Measurements from ENCODE around the gene HDAC7. TPM values are rescaled to one million over a fixed set of nuclear protein-coding genes. Genes with fewer than 3 reads are reported as not detected.

Gene HDAC7
- total and polyA plus RNA-seq, 2 of the 13 experiments (the other 11 are each of a cell fraction or from before 2014, with no cell fraction given) = 4.6 to 10.8 TPM

DNA sequence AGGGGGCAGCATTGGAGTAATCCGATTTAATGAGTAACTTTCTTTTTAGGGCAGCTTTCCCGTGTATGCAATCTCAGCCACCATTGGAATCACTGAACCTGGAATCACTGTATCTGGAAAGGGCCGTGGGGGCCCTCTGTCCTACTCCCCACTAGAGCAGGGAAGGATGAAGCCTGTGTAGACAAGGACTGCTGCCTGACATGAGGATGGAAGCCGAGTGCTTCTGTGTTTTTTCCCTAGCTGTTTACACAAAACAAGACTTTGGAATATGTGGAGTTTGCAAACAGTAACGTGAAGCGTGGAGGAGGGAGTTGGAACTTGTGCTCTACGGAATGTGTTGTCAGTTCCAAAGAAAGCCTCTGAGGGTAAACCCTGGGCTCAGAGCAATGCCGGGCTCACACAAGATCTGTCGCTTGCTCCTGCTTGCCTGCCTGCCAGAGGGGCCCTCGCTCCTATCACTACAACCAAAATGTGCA lies 32.4 kb upstream of the HDAC7 start (continued):
- TF ChIP-seq, protein P1, sequence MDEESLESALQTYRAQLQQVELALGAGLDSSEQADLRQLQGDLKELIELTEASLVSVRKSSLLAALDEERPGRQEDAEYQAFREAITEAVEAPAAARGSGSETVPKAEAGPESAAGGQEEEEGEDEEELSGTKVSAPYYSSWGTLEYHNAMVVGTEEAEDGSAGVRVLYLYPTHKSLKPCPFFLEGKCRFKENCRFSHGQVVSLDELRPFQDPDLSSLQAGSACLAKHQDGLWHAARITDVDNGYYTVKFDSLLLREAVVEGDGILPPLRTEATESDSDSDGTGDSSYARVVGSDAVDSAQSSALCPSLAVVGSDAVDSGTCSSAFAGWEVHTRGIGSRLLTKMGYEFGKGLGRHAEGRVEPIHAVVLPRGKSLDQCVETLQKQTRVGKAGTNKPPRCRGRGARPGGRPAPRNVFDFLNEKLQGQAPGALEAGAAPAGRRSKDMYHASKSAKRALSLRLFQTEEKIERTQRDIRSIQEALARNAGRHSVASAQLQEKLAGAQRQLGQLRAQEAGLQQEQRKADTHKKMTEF (CRISPR knock-in tag; IDR thresholded peaks at IDR 0.05) = peak; percentile 52; the same call in 1 of the 2 replicates
- TF ChIP-seq ZNF501 (CRISPR knock-in tag; IDR thresholded peaks at IDR 0.05) (peak; percentile 59; the same call in 1 of the 2 replicates), TOPORS (CRISPR knock-in tag; IDR thresholded peaks at IDR 0.05) (no peak), PPARG (CRISPR knock-in tag; conservative IDR thresholded peaks at IDR 0.05) (no peak), ZNF776 (CRISPR knock-in tag; IDR thresholded peaks at IDR 0.05) (no peak), NR3C1 (CRISPR knock-in tag; IDR thresholded peaks at IDR 0.05) (no peak), ZBTB20 (CRISPR knock-in tag; IDR thresholded peaks at IDR 0.05; ENCODE audit: borderline replicate concordance, low read depth) (no peak), RARA (CRISPR knock-in tag; IDR thresholded peaks at IDR 0.05) (peak; percentile 27; the same call in 1 of the 2 replicates), IRF2 (CRISPR knock-in tag; IDR thresholded peaks at IDR 0.05) (peak; percentile 47; the same call in 1 of the 2 replicates), GFI1 (CRISPR knock-in tag; IDR thresholded peaks at IDR 0.05; ENCODE audit: borderline replicate concordance) (no peak), NCOA1 (CRISPR knock-in tag; IDR thresholded peaks at IDR 0.05) (no peak), YEATS2 (CRISPR knock-in tag; IDR thresholded peaks at IDR 0.05; ENCODE audit: borderline replicate concordance) (no peak), ZNF652 (CRISPR knock-in tag; IDR thresholded peaks at IDR 0.05; ENCODE audit: borderline replicate concordance, low read depth) (no peak; the same call in 1 of the 2 replicates), ZNF326 (CRISPR knock-in tag; IDR thresholded peaks at IDR 0.05; ENCODE audit: borderline replicate concordance) (no peak), NCOA2 (CRISPR knock-in tag; IDR thresholded peaks at IDR 0.05) (peak; percentile 40; the same call in 1 of the 2 replicates), ZNF616 (CRISPR knock-in tag; IDR thresholded peaks at IDR 0.05; ENCODE audit: low read depth) (no peak), AKAP8 (CRISPR knock-in tag; IDR thresholded peaks at IDR 0.05) (no peak), ZNF292 (CRISPR knock-in tag; IDR thresholded peaks at IDR 0.05; ENCODE audit: borderline replicate concordance, low read depth) (peak; percentile 76; the same call in 1 of the 2 replicates), ELF4 (CRISPR knock-in tag; IDR thresholded peaks at IDR 0.05; ENCODE audit: borderline replicate concordance) (no peak), NCOR1 (IDR thresholded peaks at IDR 0.05; ENCODE audit: borderline replicate concordance, low read length) (no peak; the same call in 1 of the 2 replicates), POLR2AphosphoS5 (IDR thresholded peaks at IDR 0.05; ENCODE audit: low read depth, low read length) (peak; percentile 33; the same call in 1 of the 2 replicates), NONO (IDR thresholded peaks at IDR 0.05) (no peak), NONO (CRISPR knock-in tag; conservative IDR thresholded peaks at IDR 0.05) (peak; percentile 67; the same call in 1 of the 2 replicates), MAZ (IDR thresholded peaks at IDR 0.05; ENCODE audit: borderline replicate concordance, low read depth, low read length) (0 out of 2 replicates have a peak, but pooled peaks have one; percentile 4), MAZ (CRISPR knock-in tag; IDR thresholded peaks at IDR 0.05; ENCODE audit: low read depth) (peak; percentile 54; the same call in 1 of the 2 replicates), CBFB (CRISPR knock-in tag; IDR thresholded peaks at IDR 0.05) (no peak), SIN3B (IDR thresholded peaks at IDR 0.05; ENCODE audit: low read length) (no peak)
- TF ChIP-seq, protein P2, sequence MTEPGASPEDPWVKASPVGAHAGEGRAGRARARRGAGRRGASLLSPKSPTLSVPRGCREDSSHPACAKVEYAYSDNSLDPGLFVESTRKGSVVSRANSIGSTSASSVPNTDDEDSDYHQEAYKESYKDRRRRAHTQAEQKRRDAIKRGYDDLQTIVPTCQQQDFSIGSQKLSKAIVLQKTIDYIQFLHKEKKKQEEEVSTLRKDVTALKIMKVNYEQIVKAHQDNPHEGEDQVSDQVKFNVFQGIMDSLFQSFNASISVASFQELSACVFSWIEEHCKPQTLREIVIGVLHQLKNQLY (CRISPR knock-in tag; IDR thresholded peaks at IDR 0.05) = 0 out of 2 replicates have a peak, but pooled peaks have one; percentile 19
- TF ChIP-seq, protein P3, sequence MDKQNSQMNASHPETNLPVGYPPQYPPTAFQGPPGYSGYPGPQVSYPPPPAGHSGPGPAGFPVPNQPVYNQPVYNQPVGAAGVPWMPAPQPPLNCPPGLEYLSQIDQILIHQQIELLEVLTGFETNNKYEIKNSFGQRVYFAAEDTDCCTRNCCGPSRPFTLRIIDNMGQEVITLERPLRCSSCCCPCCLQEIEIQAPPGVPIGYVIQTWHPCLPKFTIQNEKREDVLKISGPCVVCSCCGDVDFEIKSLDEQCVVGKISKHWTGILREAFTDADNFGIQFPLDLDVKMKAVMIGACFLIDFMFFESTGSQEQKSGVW (CRISPR knock-in tag; IDR thresholded peaks at IDR 0.05; ENCODE audit: borderline replicate concordance) = no peak

Measured in HepG2 (cell line).